ENCODE measurements around the gene FYB1. TPM values are rescaled to one million over a fixed set of nuclear protein-coding genes. Genes with fewer than 3 reads are reported as not detected.

Gene FYB1
- total RNA-seq, 1 experiment from 2014 or later, result 1.3 TPM

GRCh38 chr5:39062530-39062929 is 156.8 kb downstream of the FYB1 start:
- Histone ChIP-seq H3K9me3 (peaks cover 8% of the 10 kb centered on the region), H3K4me3 (ENCODE audit: low read depth, low read length) (no peak overlapping the region), H3K36me3 (ENCODE audit: control insufficient read depth, insufficient read depth, low read length) (no peaks in the 10 kb centered on the region; the same call in 1 of the 2 replicates), H3K4me1 (no peaks in the 10 kb centered on the region), H3K27me3 (replicated peaks; ENCODE audit: control insufficient read depth, insufficient read depth, low read length) (no peaks in the 10 kb centered on the region)
- Mint-ChIP-seq H3K4me1 (ENCODE audit: low read depth, unreplicated experiment) (peaks cover 6% of the 10 kb centered on the region), H3K27ac (ENCODE audit: unreplicated experiment) (no peak overlapping the region), H3K27me3 (ENCODE audit: insufficient read depth, unreplicated experiment) (no peaks in the 10 kb centered on the region), H3K36me3 (ENCODE audit: insufficient read depth, unreplicated experiment) (peaks cover 10% of the 10 kb centered on the region), H3K9me3 (ENCODE audit: unreplicated experiment) (peaks cover 12% of the 10 kb centered on the region), H3K4me3 (ENCODE audit: unreplicated experiment) (no peak overlapping the region)
- no peak for DNase-seq
- intact Hi-C loops (cut with micrococcal nuclease; ENCODE audit: unreplicated experiment), result no loop called here
- BruUV-seq (replicated peaks), result no TSS peak
- POLR2A ChIA-PET, result no interaction called here
- CTCF ChIA-PET, result no interaction called here
- no peak for TF ChIP-seq CTCF (IDR thresholded peaks at IDR 0.05; ENCODE audit: insufficient read depth in 1 of 2, low read depth in 1 of 2, low read length in 1 of 2, severe bottlenecking in 1 of 2, unreplicated experiment in 1 of 2)

DNA sequence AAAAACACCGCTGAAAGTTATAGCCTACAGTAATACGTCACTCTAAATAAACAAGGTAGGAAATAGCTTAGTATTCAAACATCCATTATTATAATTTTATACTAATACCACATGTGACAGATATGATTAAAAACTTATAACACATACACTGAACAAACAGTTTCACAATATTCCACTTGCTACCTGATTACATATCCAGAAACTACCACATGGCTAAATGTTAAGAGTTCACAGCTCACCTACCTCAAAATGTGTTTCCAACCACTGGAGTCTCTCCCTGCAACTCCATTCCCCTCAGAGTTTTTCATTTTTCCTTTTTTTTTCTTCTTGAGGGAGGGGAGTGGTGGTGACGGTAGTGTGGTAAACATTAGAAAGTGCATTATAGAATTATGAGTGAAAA is 157.3 kb downstream of the FYB1 start:
- peaks cover 6% of the 10 kb centered on the region for H3K36me3 Mint-ChIP-seq (ENCODE audit: insufficient read depth, unreplicated experiment)

DNA sequence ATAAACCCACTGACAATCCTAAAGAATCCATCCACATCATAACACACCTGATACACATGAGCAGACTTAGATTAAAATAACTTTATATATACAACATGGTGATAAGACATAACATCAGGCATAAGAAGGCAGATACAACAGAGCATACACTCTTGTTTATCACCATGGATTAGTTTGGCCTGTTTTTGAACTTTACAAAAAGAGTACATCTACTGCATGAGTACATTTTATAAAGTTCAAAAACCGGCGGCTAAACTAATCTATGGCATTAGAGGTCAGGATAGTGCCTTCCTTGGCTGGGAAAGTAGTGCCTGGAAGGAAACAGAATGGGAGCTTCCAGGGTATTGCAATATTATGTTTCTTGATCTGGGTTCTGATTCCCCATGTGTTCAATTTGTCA is 160.3 kb downstream of the FYB1 start:
- no peak for DNase-seq
- no TSS peak for BruUV-seq (replicated peaks)
- Histone ChIP-seq H3K9me3 (no peaks in the 10 kb centered on the region), H3K36me3 (ENCODE audit: control insufficient read depth, insufficient read depth, low read length) (no peaks in the 10 kb centered on the region), H3K27me3 (replicated peaks; ENCODE audit: control insufficient read depth, insufficient read depth, low read length) (no peaks in the 10 kb centered on the region), H3K4me3 (ENCODE audit: low read depth, low read length) (no peak overlapping the region), H3K4me1 (no peaks in the 10 kb centered on the region)
- Mint-ChIP-seq H3K36me3 (ENCODE audit: insufficient read depth, unreplicated experiment) (no peaks in the 10 kb centered on the region), H3K9me3 (ENCODE audit: unreplicated experiment) (no peaks in the 10 kb centered on the region), H3K27me3 (ENCODE audit: insufficient read depth, unreplicated experiment) (no peaks in the 10 kb centered on the region), H3K4me1 (ENCODE audit: low read depth, unreplicated experiment) (peaks cover 9% of the 10 kb centered on the region), H3K27ac (ENCODE audit: unreplicated experiment) (no peak overlapping the region), H3K4me3 (ENCODE audit: unreplicated experiment) (no peak overlapping the region)
- CTCF ChIA-PET, result no interaction called here
- POLR2A ChIA-PET, result no interaction called here
- intact Hi-C loops (cut with micrococcal nuclease; ENCODE audit: unreplicated experiment), result no loop called here
- TF ChIP-seq CTCF (IDR thresholded peaks at IDR 0.05; ENCODE audit: insufficient read depth in 1 of 2, low read depth in 1 of 2, low read length in 1 of 2, severe bottlenecking in 1 of 2, unreplicated experiment in 1 of 2), result no peak

More for the DNA sequence above, 157.3 kb downstream of the FYB1 start:
- H3K4me3 Mint-ChIP-seq (ENCODE audit: unreplicated experiment), result no peak overlapping the region
- intact Hi-C loops (cut with micrococcal nuclease; ENCODE audit: unreplicated experiment), result no loop called here
- Histone ChIP-seq H3K9me3 (peaks cover 8% of the 10 kb centered on the region), H3K36me3 (ENCODE audit: control insufficient read depth, insufficient read depth, low read length) (no peaks in the 10 kb centered on the region; the same call in 1 of the 2 replicates), H3K27me3 (replicated peaks; ENCODE audit: control insufficient read depth, insufficient read depth, low read length) (no peaks in the 10 kb centered on the region), H3K4me1 (no peaks in the 10 kb centered on the region), H3K4me3 (ENCODE audit: low read depth, low read length) (no peak overlapping the region)
- no TSS peak for BruUV-seq (replicated peaks)
- ChIA-PET CTCF (no interaction called here), POLR2A (no interaction called here)
- TF ChIP-seq CTCF (IDR thresholded peaks at IDR 0.05; ENCODE audit: insufficient read depth in 1 of 2, low read depth in 1 of 2, low read length in 1 of 2, severe bottlenecking in 1 of 2, unreplicated experiment in 1 of 2), result no peak
- no peak for DNase-seq
- H3K4me1 Mint-ChIP-seq (ENCODE audit: low read depth, unreplicated experiment), result peaks cover 6% of the 10 kb centered on the region
- H3K9me3 Mint-ChIP-seq (ENCODE audit: unreplicated experiment), result peaks cover 8% of the 10 kb centered on the region
- H3K27ac Mint-ChIP-seq (ENCODE audit: unreplicated experiment), result no peak overlapping the region
- no peaks in the 10 kb centered on the region for H3K27me3 Mint-ChIP-seq (ENCODE audit: insufficient read depth, unreplicated experiment)

Data from Caco-2 (cell line).